ENCODE measurements around the gene SYT7. TPM values are rescaled to one million over a fixed set of nuclear protein-coding genes. Genes with fewer than 3 reads are reported as not detected.

Gene SYT7
- total and polyA plus RNA-seq, 2 donors (not counting 1 experiment from before 2014, with no cell fraction given) = not detected

- Histone ChIP-seq H3K79me2 (ENCODE audit: control insufficient read depth, insufficient read depth, low read length) (no peaks in the 10 kb centered on the region), H3K9me3 (ENCODE audit: control extremely low read depth in 1 of 3, control insufficient read depth in 2 of 3, insufficient read depth in 1 of 3, low read length in 2 of 3) (peaks cover 0 to 3% (median 0%) of the 10 kb centered on the region in 3 donors), H4K20me1 (ENCODE audit: control insufficient read depth, insufficient read depth, low read length, poor library complexity, severe bottlenecking) (no peaks in the 10 kb centered on the region), H3K27ac (ENCODE audit: low read length in 2 of 2) (no peak overlapping the region), H2AFZ (ENCODE audit: insufficient read depth, low read depth, low read length, poor library complexity, severe bottlenecking) (no peak overlapping the region), H3K27me3 (replicated peaks in 1 of 4; ENCODE audit: control extremely low read depth in 1 of 4, control insufficient read depth in 3 of 4, insufficient read depth in 4 of 4, low read length in 3 of 4) (peaks cover 0 to 6% (median 0%) of the 10 kb centered on the region in 4 experiments), H3K4me3 (ENCODE audit: control extremely low read depth in 1 of 5, extremely low read depth in 1 of 5, insufficient read depth in 1 of 5, low read depth in 2 of 5, low read length in 4 of 5) (no peak overlapping the region), H3K4me2 (replicated peaks; ENCODE audit: low read depth, low read length, poor library complexity, severe bottlenecking) (no peak overlapping the region), H3K9ac (ENCODE audit: low read length) (no peak overlapping the region), H3K4me1 (ENCODE audit: control insufficient read depth in 2 of 2, insufficient read depth in 2 of 2, low read length in 2 of 2) (no peaks in the 10 kb centered on the region), H3K36me3 (replicated peaks in 1 of 2; ENCODE audit: control extremely low read depth in 1 of 2, control insufficient read depth in 1 of 2, extremely low read depth in 1 of 2, insufficient read depth in 2 of 2, low read length in 1 of 2) (no peaks in the 10 kb centered on the region)
- intact Hi-C loops (cut with micrococcal nuclease) = no loop called here
- no peaks in the 10 kb centered on the region for H3K9me3 Mint-ChIP-seq (ENCODE audit: insufficient read depth)
- ChIA-PET POLR2A (no interaction called here), CTCF (interaction anchor here (1.4 kb wide), 1 partner anchor 11 kb away, joined by 3 read pairs; no protein-coding TSS in a partner anchor)
- WGBS (ENCODE audit: insufficient coverage) = 66% methylated on average over 5 of the region's 14 CpGs
- no peak for ATAC-seq (ENCODE audit: low read depth)
- H3K4me3 Mint-ChIP-seq = no peak overlapping the region
- H3K27me3 Mint-ChIP-seq = peaks cover 11% of the 10 kb centered on the region
- peaks cover 2% of the 10 kb centered on the region for H3K4me1 Mint-ChIP-seq
- no peak for DNase-seq
- no peak overlapping the region for H3K27ac Mint-ChIP-seq
- TF ChIP-seq, protein P1, sequence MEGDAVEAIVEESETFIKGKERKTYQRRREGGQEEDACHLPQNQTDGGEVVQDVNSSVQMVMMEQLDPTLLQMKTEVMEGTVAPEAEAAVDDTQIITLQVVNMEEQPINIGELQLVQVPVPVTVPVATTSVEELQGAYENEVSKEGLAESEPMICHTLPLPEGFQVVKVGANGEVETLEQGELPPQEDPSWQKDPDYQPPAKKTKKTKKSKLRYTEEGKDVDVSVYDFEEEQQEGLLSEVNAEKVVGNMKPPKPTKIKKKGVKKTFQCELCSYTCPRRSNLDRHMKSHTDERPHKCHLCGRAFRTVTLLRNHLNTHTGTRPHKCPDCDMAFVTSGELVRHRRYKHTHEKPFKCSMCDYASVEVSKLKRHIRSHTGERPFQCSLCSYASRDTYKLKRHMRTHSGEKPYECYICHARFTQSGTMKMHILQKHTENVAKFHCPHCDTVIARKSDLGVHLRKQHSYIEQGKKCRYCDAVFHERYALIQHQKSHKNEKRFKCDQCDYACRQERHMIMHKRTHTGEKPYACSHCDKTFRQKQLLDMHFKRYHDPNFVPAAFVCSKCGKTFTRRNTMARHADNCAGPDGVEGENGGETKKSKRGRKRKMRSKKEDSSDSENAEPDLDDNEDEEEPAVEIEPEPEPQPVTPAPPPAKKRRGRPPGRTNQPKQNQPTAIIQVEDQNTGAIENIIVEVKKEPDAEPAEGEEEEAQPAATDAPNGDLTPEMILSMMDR (IDR thresholded peaks at IDR 0.05) = no peak
- TF ChIP-seq EZH2 (IDR thresholded peaks at IDR 0.05; ENCODE audit: borderline replicate concordance, insufficient read depth, low read depth, low read length, poor library complexity, severe bottlenecking) = no peak
Observed at GRCh38 chr11:61539831-61540357, 41.0 kb downstream of the SYT7 start.

- Histone ChIP-seq H3K4me1 (ENCODE audit: control insufficient read depth in 2 of 2, insufficient read depth in 2 of 2, low read length in 2 of 2) (no peaks in the 10 kb centered on the region), H3K9ac (ENCODE audit: low read length) (no peak overlapping the region), H3K4me2 (replicated peaks; ENCODE audit: low read depth, low read length, poor library complexity, severe bottlenecking) (no peak overlapping the region), H4K20me1 (ENCODE audit: control insufficient read depth, insufficient read depth, low read length, poor library complexity, severe bottlenecking) (no peaks in the 10 kb centered on the region), H3K36me3 (replicated peaks in 1 of 2; ENCODE audit: control extremely low read depth in 1 of 2, control insufficient read depth in 1 of 2, extremely low read depth in 1 of 2, insufficient read depth in 2 of 2, low read length in 1 of 2) (no peaks in the 10 kb centered on the region), H3K27me3 (replicated peaks in 1 of 4; ENCODE audit: control extremely low read depth in 1 of 4, control insufficient read depth in 3 of 4, insufficient read depth in 4 of 4, low read length in 3 of 4) (peaks cover 0 to 2% (median 0%) of the 10 kb centered on the region in 4 experiments), H3K9me3 (ENCODE audit: control extremely low read depth in 1 of 3, control insufficient read depth in 2 of 3, insufficient read depth in 1 of 3, low read length in 2 of 3) (peaks cover 0 to 3% (median 0%) of the 10 kb centered on the region in 3 donors), H2AFZ (ENCODE audit: insufficient read depth, low read depth, low read length, poor library complexity, severe bottlenecking) (no peak overlapping the region), H3K79me2 (ENCODE audit: control insufficient read depth, insufficient read depth, low read length) (no peaks in the 10 kb centered on the region), H3K4me3 (ENCODE audit: control extremely low read depth in 1 of 5, extremely low read depth in 1 of 5, insufficient read depth in 1 of 5, low read depth in 2 of 5, low read length in 4 of 5) (no peak overlapping the region), H3K27ac (ENCODE audit: low read length in 2 of 2) (no peak overlapping the region)
- WGBS (ENCODE audit: insufficient coverage) = 91% methylated on average over 11 of the region's 11 CpGs
- ChIA-PET POLR2A (no interaction called here), CTCF (interaction anchor here (1.0 to 1.4 kb wide), 2 partner anchors 10 to 22 kb away, joined by 3 to 4 read pairs; no protein-coding TSS in a partner anchor)
- no peak for ATAC-seq (ENCODE audit: low read depth)
- intact Hi-C loops (cut with micrococcal nuclease) = no loop called here
- H3K27me3 Mint-ChIP-seq = peaks cover 20% of the 10 kb centered on the region
- H3K4me1 Mint-ChIP-seq = peaks cover 2% of the 10 kb centered on the region
- TF ChIP-seq, protein P1 (IDR thresholded peaks at IDR 0.05) = no peak
- no peak for TF ChIP-seq EZH2 (IDR thresholded peaks at IDR 0.05; ENCODE audit: borderline replicate concordance, insufficient read depth, low read depth, low read length, poor library complexity, severe bottlenecking)
- no peak for DNase-seq
- H3K27ac Mint-ChIP-seq = no peak overlapping the region
- H3K4me3 Mint-ChIP-seq = no peak overlapping the region
- no peaks in the 10 kb centered on the region for H3K9me3 Mint-ChIP-seq (ENCODE audit: insufficient read depth)
Observed at GRCh38 chr11:61539006-61539405, 41.9 kb downstream of the SYT7 start.
